GM21381 (cell line): ENCODE results near the gene METTL26.
A peak's percentile ranks its signal among the peaks of the same experiment; 100 is the strongest.

Experiments used
- ATAC-seq: cut with Tn5 transposase; IDR thresholded peaks from one replicate; pipeline ENCODE4 v1.9.1; 2021; ENCODE audit warnings: mild to moderate bottlenecking, moderate library complexity; ENCODE audit not compliant: unreplicated experiment

Gene METTL26

GRCh38 chr16:675884-676564 lies 39.9 kb upstream of the METTL26 start:
- no peak for ATAC-seq

GRCh38 chr16:674968-675883 lies 39.1 kb upstream of the METTL26 start, which contains the start of gene RHBDL1:
Gene RHBDL1 (plus strand): TSS chr16:675671. CDS start chr16:675791, 120 bp downstream.
- no peak for ATAC-seq

GRCh38 chr16:674214-674881 lies 38.2 kb upstream of the METTL26 start:
- ATAC-seq = no peak

GRCh38 chr16:673399-673991 lies 37.4 kb upstream of the METTL26 start:
- ATAC-seq = no peak

GRCh38 chr16:672851-673250 lies 36.7 kb upstream of the METTL26 start:
- no peak for ATAC-seq

GRCh38 chr16:672371-672770 lies 36.3 kb upstream of the METTL26 start:
- ATAC-seq = no peak

- no peak for ATAC-seq
Measured at GRCh38 chr16:671353-672131, 35.4 kb upstream of the METTL26 start.

GRCh38 chr16:670485-671352 lies 34.6 kb upstream of the METTL26 start:
- no peak for ATAC-seq

GRCh38 chr16:669666-670065 lies 33.6 kb upstream of the METTL26 start:
- ATAC-seq = no peak

- ATAC-seq = no peak
Measured at GRCh38 chr16:668519-669171, 32.5 kb upstream of the METTL26 start.

- peak; percentile 83 for ATAC-seq
Measured at GRCh38 chr16:667780-668518, 31.8 kb upstream of the METTL26 start, which contains the start of gene RHOT2. Gene RHOT2 (plus strand): TSS chr16:668132. CDS start chr16:668200, 68 bp downstream.

- no peak for ATAC-seq
Measured at GRCh38 chr16:667113-667779, 31.1 kb upstream of the METTL26 start.

- no peak for ATAC-seq
Measured at GRCh38 chr16:666572-666971, 30.5 kb upstream of the METTL26 start.

- no peak for ATAC-seq
Measured at GRCh38 chr16:662597-662996, 26.5 kb upstream of the METTL26 start.

GRCh38 chr16:662095-662494 lies 26.0 kb upstream of the METTL26 start:
- no peak for ATAC-seq

GRCh38 chr16:661184-661821 lies 25.2 kb upstream of the METTL26 start:
- ATAC-seq = no peak
